NT2/D1 (cell line): Measurements from ENCODE around the gene IMPDH1.

Experiments
- YY1 ChIP-seq: IDR thresholded peaks from 2 replicates; pipeline ENCODE4 v1.6.1; 2011; ENCODE audit not compliant: insufficient read length, insufficient read depth
- ZNF274 ChIP-seq: IDR thresholded peaks from 2 replicates; pipeline ENCODE4 v1.6.1; 2011; ENCODE audit warnings: mild to moderate bottlenecking, low read depth, low read length

GRCh38 chr7:128385988-128386925 lies 23.5 kb downstream of the IMPDH1 start:
- no peak for TF ChIP-seq ZNF274
- TF ChIP-seq YY1, result no peak
